Choroid plexus epithelial cell (primary cell): ENCODE measurements around the gene ROBO3.

Source experiments
- DNase-seq: peaks from one replicate; pipeline ENCODE4 v3.0.0-alpha.2; 2010; ENCODE audit warnings: low read depth
- H3K4me3 ChIP-seq: 2 replicates; pipeline ENCODE4 v1.5.1; 2011; ENCODE audit warnings: low read depth, mild to moderate bottlenecking, control low read depth, low read length, moderate library complexity
- TF ChIP-seq, protein P1 (sequence below): conservative IDR thresholded peaks from 2 replicates; pipeline ENCODE4 v1.5.1; 2011; ENCODE audit warnings: low read depth, mild to moderate bottlenecking, control low read depth, inconsistent platforms, low read length, moderate library complexity

ROBO3 gene

DNA sequence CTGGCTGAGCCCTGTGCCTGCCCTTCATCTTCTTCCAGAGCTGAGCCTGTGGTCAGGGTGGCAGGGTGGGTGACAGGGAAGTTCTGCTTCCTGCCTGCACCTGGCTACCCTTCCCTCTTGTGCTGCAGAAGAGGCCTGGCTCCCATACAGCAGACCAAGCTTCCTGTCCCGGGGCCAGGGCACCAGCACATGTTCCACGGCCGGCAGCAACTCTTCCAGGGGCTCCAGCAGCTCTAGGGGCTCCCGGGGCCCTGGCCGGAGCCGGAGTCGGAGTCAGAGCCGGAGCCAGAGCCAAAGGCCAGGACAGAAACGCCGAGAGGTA is 15.0 kb downstream of the ROBO3 start:
- DNase-seq: no peak
- TF ChIP-seq, protein P1, sequence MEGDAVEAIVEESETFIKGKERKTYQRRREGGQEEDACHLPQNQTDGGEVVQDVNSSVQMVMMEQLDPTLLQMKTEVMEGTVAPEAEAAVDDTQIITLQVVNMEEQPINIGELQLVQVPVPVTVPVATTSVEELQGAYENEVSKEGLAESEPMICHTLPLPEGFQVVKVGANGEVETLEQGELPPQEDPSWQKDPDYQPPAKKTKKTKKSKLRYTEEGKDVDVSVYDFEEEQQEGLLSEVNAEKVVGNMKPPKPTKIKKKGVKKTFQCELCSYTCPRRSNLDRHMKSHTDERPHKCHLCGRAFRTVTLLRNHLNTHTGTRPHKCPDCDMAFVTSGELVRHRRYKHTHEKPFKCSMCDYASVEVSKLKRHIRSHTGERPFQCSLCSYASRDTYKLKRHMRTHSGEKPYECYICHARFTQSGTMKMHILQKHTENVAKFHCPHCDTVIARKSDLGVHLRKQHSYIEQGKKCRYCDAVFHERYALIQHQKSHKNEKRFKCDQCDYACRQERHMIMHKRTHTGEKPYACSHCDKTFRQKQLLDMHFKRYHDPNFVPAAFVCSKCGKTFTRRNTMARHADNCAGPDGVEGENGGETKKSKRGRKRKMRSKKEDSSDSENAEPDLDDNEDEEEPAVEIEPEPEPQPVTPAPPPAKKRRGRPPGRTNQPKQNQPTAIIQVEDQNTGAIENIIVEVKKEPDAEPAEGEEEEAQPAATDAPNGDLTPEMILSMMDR: no peak
- no peak overlapping the region for H3K4me3 ChIP-seq

DNA sequence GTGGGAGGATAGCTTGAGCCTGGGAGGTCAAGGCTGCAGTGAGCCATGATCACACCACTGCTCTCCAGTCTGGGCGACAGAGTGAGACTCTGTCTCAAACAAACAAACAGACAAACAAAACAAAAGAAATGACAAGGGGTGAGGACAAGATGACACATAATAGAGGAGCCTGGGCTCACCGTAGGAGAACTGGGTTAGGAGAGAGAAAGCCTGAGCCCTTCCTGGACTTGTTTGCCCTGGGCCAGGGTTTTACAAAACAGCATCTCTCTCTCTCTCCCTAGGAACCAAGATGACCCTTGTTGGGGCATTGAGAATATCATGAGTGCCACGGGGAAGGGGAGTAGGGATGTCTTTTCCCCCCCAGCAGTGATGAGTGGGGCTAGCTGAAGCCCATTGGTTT is 15.7 kb downstream of the ROBO3 start:
- DNase-seq: no peak
- TF ChIP-seq, protein P1: no peak
- H3K4me3 ChIP-seq: no peak overlapping the region

DNA sequence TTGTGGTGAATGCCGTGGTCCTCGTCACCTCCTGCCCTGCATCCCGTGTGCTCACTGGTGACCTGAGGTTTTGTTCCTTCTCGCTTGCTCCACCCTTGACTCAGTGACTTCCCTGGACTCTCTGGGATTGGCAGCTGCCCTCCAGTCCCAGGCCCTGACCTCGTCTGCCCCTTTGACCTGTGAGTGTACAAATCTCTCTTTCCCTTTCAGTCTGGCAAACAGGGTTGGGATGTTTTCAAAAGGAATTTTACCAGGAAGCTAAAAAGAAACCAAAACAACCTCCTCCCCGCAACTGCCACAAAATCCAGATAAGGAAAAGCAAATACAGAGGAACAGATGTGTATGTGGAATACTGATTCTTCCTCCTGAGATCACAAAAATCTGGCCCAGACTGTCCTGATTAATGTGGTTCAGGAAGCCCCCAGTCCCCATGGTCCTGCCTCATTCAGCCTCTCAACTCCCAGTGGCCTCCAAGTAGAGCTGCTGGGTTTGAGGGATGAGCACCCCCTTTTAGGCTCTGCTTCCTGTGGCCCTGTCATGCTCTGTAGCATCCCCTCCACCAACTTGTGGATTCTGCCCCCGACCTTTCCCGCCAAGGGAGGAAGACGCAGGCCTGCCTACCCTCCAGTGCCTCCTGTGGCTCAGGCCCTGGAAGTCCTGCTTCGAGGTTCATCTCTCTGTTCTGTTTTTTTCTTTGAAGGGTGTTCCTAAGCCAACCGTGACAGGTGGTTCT is 17.3 kb downstream of the ROBO3 start:
- H3K4me3 ChIP-seq: no peak overlapping the region
- TF ChIP-seq, protein P1: peak; percentile 6
- DNase-seq: peak; percentile 40

DNA sequence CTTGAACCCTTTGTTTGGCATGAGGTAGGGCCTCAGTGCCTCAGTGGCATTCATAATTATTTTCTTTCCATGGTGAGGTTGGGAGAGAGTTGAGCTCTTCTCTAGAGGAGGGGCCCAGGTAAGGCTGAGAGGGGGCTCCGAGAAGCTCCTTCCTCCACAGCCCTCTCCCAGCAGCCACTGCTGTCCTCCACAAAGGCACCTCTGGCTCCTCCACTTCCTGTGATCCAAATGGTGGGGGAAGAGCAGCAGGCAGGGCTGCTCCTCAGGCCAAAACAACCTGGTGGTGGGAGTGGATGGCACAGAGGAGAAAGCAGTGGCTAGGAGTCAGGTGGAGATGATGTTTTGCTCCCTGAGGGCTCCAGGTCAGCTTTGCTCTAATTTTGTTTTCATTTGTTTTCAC is 19.1 kb downstream of the ROBO3 start:
- TF ChIP-seq, protein P1: no peak
- DNase-seq: no peak
- H3K4me3 ChIP-seq: no peak overlapping the region

DNA sequence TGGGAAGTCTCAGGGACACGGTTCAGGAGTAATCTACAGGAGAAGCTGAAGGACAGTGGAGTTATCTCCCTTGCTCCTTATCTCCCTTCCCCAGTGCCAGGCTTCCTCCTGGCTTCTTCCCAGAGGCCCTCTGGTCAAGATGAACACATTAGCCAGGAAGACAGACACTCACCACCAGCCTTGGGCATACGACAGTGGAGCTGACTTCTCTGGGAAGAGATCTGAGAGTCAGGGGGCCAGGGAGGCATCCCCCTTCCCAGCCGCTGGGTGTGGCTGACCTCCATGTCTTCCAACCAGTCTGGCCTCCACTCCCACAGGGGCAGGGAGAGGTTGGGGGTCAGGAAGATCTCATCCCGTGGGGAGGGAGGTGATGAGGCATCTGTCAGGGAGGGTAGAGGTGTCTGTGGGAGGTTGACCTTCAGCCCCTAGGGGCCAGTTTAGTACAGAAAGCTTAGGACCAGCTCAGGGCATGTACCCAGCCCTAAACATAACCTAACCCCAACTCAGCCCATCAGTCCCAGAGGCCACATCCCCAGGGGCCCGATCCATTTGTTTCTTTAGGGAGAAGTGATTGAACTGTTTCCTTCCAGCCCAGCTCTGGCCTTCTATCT is 19.7 kb downstream of the ROBO3 start:
- DNase-seq: no peak
- TF ChIP-seq, protein P1: no peak
- no peak overlapping the region for H3K4me3 ChIP-seq

DNA sequence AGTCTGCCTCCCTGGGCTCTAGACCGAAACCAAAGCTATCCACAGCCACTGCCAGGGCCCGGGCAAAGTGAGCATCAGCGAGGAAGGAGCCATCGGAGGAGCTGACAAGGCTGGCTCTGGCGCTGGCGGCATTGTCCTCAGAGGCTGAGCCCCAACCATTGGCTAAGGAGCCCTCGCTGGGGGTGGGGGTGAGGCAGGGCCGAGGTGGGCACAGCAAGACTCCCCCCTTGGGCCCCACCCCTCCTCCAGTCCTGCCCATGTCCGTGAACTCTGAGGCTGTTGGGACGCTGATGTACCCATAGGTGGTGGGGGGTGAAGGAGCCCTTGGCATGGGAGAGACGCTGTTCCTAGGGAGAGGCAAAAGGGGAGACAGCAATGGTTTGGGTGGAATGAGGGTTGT is 21.2 kb downstream of the ROBO3 start:
- H3K4me3 ChIP-seq: no peak overlapping the region
- TF ChIP-seq, protein P1: no peak
- no peak for DNase-seq
